Measurements from ENCODE around the gene RGS12.
"Not testable (repeated sequence)": the region's sequence is repeated elsewhere in the genome, so short reads cannot be mapped to it uniquely, and the experiment has no call there.

RGS12 gene

DNA sequence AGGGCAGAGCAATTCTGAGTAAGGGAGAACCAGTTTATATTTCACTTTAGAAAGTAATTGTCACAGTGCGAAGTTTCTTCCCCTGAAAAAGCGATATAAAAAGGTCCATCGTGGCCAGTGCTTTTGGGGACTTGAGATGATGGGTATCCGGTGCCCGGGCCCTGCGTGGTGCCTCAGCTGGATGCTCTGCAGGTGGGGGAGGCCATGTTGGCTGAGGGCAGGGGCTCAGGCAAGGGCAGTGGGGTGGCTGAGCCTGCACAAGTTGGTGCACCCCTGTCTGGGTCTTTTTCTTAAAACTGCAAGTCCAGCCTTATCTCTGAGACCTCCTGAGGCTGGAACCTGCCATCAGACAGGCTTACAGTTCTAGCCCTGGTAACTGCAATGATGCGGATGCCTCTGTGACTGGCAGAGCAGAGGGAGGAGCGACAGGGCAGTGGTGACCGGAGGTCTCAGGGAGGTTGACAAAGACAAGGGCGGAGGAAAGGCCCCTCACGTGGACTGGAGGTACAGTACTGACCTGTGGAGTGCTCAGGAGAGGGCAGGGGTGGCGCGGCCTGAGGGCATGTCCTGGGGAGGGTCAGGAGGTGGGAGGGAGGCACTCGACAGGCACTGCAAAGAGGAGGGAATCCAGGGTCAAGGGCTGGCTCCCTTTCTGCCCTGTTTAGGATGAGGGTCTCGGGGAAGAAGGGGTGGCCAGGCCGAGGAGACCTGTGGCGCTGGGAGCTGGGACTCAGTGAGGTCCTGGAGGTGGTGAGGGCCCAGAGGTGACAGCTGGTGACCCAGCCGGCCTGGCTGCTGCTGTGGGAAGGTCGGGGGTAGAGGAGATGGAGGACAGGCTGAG, 1.8 kb downstream of the RGS12 start:
- TF ChIP-seq TAF1 (IDR thresholded peaks at IDR 0.05; ENCODE audit: low read depth, low read length) (no peak), POU2F2 (IDR thresholded peaks at IDR 0.05; ENCODE audit: low read depth, low read length) (no peak), POLR2A (IDR thresholded peaks at IDR 0.05; ENCODE audit: low read depth, low read length) (no peak), POLR2AphosphoS5 (IDR thresholded peaks at IDR 0.05; ENCODE audit: low read depth, low read length) (no peak), SPI1 (IDR thresholded peaks at IDR 0.05; ENCODE audit: low read depth, low read length) (no peak), PAX5 (IDR thresholded peaks at IDR 0.05; ENCODE audit: insufficient read depth, low read length, severe bottlenecking) (no peak)
- no peak for DNase-seq (ENCODE audit: insufficient read length, low spot score)
- FAIRE-seq: no peak

DNA sequence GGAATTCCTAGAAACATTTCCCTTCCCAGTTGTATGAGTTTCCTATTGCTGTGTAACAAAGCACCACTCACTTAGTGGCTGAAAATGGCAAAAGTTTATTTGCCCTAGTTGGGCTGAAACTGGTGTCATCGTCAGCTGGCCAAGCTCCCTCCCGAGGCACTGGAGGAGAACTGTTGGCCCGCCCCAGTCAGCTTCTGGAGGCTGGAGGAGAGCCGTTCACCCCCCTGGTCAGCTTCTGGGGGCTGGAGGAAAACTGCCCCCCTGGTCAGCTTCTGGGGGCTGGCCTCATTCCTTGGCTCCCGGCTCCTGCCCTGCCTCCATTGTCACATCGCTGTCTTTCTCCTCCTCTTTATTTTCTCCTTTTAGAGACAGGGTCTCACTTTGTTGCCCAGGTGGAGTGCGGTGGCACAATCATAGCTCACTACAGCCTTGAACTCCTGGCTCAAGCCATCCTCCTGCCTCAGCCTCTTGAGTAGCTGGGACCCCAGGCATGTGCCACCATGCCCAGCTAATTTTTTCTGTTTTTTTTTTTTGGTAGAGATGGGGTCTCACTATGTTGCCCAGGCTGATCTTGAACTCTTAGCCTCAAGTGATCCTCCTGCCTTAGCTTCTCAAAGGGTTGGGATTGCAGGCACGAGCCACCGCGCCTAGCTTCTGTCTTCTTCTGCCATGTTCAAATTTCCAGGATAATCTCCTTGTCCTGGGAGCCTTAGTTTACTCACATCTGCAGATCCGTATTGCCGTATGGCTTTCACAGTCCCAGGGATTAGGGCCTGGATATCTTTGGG, 3.2 kb downstream of the RGS12 start:
- DNase-seq (ENCODE audit: insufficient read length, low spot score) (no peak), FAIRE-seq (no peak)
- TF ChIP-seq POU2F2 (IDR thresholded peaks at IDR 0.05; ENCODE audit: low read depth, low read length): no peak

DNA sequence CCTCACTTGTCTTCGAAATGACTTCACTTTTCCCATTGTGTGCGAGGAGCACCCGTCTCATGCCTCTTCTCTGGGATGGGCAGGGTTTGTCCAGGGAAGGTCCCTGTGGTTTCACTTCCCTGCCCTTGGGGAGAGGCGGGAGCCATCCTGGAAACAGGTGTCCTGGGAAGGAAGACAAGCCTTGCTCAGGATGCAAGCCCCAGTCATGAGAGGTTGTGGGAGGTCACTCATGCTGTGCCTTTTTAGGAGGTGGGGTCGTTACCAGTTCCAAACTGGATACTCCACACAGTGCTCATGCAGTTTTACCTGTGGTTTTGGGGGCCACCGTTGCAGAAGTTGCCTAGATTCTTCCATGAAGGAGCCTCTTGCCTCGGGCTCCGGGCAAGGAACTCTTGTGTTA, 3.8 kb downstream of the RGS12 start:
- no peak for DNase-seq (ENCODE audit: insufficient read length, low spot score)

DNA sequence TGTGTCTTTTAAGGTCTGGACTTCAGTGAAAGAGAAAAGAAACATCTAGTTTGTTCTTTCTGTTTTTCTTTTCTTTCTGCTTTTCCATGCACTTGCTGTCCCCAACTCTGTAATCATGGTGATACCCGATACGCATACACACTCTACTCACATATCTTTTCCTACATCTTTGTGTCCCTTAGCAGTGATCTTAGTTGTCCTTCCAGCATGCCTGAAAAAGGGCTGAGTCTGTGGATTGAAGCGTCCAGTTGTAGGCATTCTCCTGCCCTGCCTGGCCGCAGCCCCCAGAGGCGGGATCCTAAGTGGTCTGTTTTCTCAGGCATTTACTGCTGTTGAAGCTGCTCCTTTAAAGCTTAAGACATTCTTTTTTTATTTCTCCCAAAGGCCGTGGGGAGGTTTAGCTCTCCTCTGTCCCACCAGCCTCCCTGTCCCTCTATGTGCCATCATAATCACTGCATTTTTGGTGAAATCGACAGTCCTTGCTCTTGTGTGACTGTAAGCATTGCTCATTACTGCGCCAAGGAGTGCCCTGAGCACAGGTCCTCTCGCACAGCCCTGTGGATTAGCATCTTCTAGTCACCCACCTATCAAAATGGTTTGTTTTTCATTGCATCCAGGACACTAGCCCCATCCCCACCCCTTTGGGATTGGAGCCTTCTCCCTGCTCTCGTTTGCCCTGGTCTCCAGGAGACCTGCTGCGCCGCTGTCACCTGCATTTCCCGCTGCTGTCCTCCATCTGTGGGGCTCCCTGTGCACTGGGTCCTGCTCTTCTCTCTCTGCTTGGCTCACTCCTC, 4.4 kb downstream of the RGS12 start:
- no peak for TF ChIP-seq PAX5 (IDR thresholded peaks at IDR 0.05; ENCODE audit: insufficient read depth, low read length, severe bottlenecking)
- FAIRE-seq: peak; percentile 16
- no peak for DNase-seq (ENCODE audit: insufficient read length, low spot score)

More for the DNA sequence above, 3.8 kb downstream of the RGS12 start:
- FAIRE-seq: no peak
- TF ChIP-seq POLR2A (IDR thresholded peaks at IDR 0.05; ENCODE audit: low read depth, low read length) (no peak), PAX5 (IDR thresholded peaks at IDR 0.05; ENCODE audit: insufficient read depth, low read length, severe bottlenecking) (no peak), SPI1 (IDR thresholded peaks at IDR 0.05; ENCODE audit: low read depth, low read length) (no peak), TAF1 (IDR thresholded peaks at IDR 0.05; ENCODE audit: low read depth, low read length) (no peak)

DNA sequence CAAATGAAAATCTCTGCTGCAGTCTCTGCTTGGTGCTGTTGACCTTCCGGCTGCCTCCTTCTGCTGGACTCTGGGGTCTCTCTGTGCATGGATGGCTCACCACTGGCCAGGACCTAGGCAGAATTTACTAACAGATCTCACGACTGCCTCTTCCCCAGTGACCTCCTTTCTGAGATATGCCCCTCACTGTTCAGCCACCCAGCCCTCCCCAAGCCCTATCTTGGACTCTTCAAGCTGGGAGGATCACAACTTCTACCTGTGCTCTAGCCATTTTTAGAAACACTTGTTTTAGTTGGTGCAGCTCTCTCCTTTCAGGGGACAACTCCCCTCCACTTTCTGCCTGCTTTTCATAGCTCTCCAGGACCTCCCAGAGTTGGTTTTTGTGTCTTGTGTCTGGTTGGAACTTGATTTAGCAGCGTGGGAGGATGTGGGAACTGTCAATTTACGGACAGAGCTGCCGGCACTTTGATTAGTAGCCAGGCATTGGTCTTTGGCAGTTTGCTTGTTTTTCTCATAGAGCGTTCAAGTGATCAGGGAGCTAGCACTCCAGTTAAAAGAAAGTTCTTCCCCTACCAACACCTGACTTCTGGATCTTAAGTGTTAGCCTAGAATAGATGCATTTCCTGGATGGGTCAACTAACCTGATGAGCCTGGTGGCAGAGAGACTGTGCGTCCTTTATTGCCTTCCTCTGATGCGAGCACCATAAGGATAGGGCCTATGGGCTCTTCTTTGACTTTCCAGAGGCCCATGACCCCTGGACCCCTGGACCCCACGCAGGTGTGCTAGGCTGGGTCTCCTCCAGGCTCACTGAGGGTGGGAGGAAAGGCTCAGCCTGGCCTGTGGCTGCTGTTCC, 6.5 kb downstream of the RGS12 start:
- FAIRE-seq: no peak
- TF ChIP-seq PAX5 (IDR thresholded peaks at IDR 0.05; ENCODE audit: insufficient read depth, low read length, severe bottlenecking) (no peak), POU2F2 (IDR thresholded peaks at IDR 0.05; ENCODE audit: low read depth, low read length) (no peak), SPI1 (IDR thresholded peaks at IDR 0.05; ENCODE audit: low read depth, low read length) (no peak)
- no peak for DNase-seq (ENCODE audit: insufficient read length, low spot score)

DNA sequence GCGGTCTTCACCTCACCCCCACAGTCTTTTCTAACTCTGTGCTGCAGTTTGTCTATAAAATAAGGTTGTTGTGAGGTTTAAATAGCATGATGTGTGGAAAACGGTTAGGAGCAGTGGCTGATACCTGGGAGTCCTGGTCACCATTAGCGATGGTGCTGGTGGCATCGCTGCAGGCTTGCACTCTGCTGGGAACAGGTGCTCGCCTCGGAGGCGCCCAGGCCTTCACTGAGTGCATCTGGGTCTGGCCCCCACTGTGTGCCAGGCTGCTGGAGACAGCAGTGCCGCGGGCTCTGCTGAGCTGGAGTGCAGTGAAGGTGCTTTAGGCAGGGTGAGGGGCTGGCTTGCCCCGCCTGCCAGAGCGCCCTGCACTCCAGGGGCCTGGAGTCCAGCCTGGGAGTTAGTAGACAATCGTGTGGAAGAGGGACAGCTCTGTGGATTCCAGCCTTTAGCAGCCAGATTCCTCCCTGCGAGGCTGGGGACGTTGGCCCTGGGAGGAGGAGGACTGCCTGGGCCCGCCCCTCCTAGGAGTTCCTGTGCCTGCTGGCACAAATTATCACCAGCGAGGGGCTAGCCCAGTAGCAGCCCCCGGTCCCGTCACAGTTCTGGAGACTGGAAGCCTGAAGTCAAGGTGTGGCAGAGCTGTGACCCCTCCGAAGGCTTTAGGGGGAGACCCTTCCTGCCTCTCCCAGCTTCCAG, 7.3 kb downstream of the RGS12 start:
- TF ChIP-seq TAF1 (IDR thresholded peaks at IDR 0.05; ENCODE audit: low read depth, low read length): no peak
- TF ChIP-seq PAX5 (IDR thresholded peaks at IDR 0.05; ENCODE audit: insufficient read depth, low read length, severe bottlenecking): no peak
- TF ChIP-seq POLR2A (IDR thresholded peaks at IDR 0.05; ENCODE audit: low read depth, low read length): no peak
- TF ChIP-seq POU2F2 (IDR thresholded peaks at IDR 0.05; ENCODE audit: low read depth, low read length): no peak
- no peak for DNase-seq (ENCODE audit: insufficient read length, low spot score)
- FAIRE-seq: no peak

DNA sequence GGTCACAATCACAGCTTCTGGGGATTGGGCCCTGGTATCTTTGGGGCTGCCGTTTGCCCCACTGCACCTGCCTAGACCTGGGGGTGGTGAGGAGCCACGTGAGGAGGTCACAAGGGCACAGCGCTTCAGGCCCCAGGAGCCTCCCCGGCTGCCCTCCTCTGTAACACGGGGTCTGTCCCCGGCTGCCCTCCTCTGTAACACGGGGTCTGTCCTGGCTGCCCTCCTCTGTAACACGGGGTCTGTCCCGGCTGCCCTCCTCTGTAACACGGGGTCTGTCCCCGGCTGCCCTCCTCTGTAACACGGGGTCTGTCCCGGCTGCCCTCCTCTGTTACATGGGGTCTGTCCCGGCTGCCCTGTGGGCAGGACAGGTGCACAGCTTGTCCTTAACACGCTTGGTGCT, 8.1 kb downstream of the RGS12 start:
- not testable (repeated sequence) for FAIRE-seq

DNA sequence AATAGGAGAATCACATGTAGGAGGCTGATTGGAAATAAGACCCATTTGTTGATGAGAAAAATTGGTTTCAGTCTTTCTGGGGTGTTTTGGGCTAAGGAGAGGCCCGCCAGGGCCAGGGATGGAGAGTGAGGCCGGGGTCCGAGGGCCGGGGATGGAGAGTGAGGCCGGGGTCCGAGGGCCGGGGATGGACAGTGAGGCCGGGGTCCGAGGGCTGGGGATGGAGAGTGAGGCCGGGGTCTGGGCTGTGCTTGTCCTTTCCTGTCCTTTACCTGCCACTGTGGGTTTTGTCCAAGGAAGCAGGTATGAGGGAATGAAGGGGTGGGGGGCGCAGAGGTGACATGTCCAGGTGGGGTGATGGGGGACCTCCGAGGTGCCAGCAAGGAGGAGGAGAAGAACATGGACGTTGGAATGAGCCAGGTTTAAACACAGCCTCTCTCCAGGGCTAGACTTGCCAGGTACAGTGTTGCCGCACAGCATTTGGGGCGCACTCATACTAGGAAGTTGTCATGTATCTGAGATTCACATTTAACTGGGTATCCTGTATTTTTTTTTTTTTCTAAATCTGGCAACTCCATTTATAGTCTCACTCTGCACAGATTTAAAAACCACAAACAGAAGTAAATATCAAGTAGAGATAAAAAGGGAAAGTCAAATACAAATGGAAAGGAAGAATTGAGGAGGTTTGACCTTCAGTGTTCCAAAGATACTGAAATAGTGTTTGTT, 8.8 kb downstream of the RGS12 start:
- no peak for TF ChIP-seq POU2F2 (IDR thresholded peaks at IDR 0.05; ENCODE audit: low read depth, low read length)
- no peak for FAIRE-seq
- DNase-seq (ENCODE audit: insufficient read length, low spot score): no peak

More for the DNA sequence above, 8.1 kb downstream of the RGS12 start:
- DNase-seq (ENCODE audit: insufficient read length, low spot score): not testable (repeated sequence)

DNA sequence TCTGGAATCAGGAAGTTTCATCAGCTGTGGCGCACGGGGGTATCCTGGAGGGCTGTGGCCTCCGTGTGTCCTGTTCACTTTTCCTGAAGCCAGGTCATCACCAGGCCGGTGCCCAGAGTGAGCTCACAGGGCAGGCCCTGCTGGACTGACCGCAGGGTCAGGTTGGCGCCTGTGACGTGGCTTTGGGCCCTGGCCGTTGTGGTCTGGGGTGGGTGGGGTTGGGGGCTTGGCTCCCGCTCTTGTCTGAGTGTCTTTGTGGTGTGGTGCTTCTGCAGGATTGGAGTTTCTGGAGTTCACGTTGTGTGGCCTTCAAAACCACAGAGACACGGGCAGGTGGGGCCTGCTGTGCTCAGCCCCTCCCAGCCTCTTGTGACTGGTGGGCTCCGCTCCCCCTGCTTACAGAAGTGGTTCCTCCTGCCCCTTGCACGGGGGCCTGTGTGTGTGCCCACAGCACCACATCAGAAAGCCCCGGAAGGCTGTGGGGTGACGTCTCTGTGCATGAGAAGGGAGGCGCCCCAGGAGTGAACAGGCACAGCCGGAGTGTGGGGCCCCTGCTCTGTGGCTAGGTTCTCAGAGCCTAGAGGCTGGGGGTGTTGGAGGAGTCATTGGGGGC, 9.5 kb downstream of the RGS12 start:
- peak; percentile 77 for FAIRE-seq
- peak; percentile 53 for DNase-seq (ENCODE audit: insufficient read length, low spot score)
- TF ChIP-seq POLR2AphosphoS5 (IDR thresholded peaks at IDR 0.05; ENCODE audit: low read depth, low read length): no peak
- no peak for TF ChIP-seq PAX5 (IDR thresholded peaks at IDR 0.05; ENCODE audit: insufficient read depth, low read length, severe bottlenecking)
- TF ChIP-seq SPI1 (IDR thresholded peaks at IDR 0.05; ENCODE audit: low read depth, low read length): no peak
- no peak for TF ChIP-seq POLR2A (IDR thresholded peaks at IDR 0.05; ENCODE audit: low read depth, low read length)
- no peak for TF ChIP-seq TAF1 (IDR thresholded peaks at IDR 0.05; ENCODE audit: low read depth, low read length)
- TF ChIP-seq POU2F2 (IDR thresholded peaks at IDR 0.05; ENCODE audit: low read depth, low read length): no peak
